ENCODE data around the gene CACNA2D1.
"Not testable (repeated sequence)": the region's sequence is repeated elsewhere in the genome, so short reads cannot be mapped to it uniquely, and the experiment has no call there.

The CACNA2D1 gene

GRCh38 chr7:82434275-82435022 is 9.1 kb downstream of the CACNA2D1 start:
- no peak for DNase-seq (ENCODE audit: low read depth)

- DNase-seq (ENCODE audit: low read depth) = no peak
Measured at GRCh38 chr7:82433507-82433906, 10.1 kb downstream of the CACNA2D1 start.

- not testable (repeated sequence) for DNase-seq (ENCODE audit: low read depth)
Measured at GRCh38 chr7:82432743-82433142, 10.8 kb downstream of the CACNA2D1 start.

GRCh38 chr7:82430500-82431465 is 12.8 kb downstream of the CACNA2D1 start:
- no peak for DNase-seq (ENCODE audit: low read depth)

GRCh38 chr7:82429408-82429807 is 14.2 kb downstream of the CACNA2D1 start:
- DNase-seq (ENCODE audit: low read depth) = no peak

- DNase-seq (ENCODE audit: low read depth) = no peak
Measured at GRCh38 chr7:82428186-82428961, 15.2 kb downstream of the CACNA2D1 start.

GRCh38 chr7:82423446-82423845 is 20.1 kb downstream of the CACNA2D1 start:
- DNase-seq (ENCODE audit: low read depth) = no peak

- DNase-seq (ENCODE audit: low read depth) = no peak
Measured at GRCh38 chr7:82419200-82419599, 24.4 kb downstream of the CACNA2D1 start.

GRCh38 chr7:82417898-82418297 is 25.7 kb downstream of the CACNA2D1 start:
- no peak for DNase-seq (ENCODE audit: low read depth)

- DNase-seq (ENCODE audit: low read depth) = no peak
Measured at GRCh38 chr7:82416402-82416801, 27.2 kb downstream of the CACNA2D1 start.

GRCh38 chr7:82414389-82414788 is 29.2 kb downstream of the CACNA2D1 start:
- no peak for DNase-seq (ENCODE audit: low read depth)

- no peak for DNase-seq (ENCODE audit: low read depth)
Measured at GRCh38 chr7:82413237-82413636, 30.3 kb downstream of the CACNA2D1 start.

- DNase-seq (ENCODE audit: low read depth) = no peak
Measured at GRCh38 chr7:82411732-82412131, 31.8 kb downstream of the CACNA2D1 start.

- DNase-seq (ENCODE audit: low read depth) = no peak
Measured at GRCh38 chr7:82410461-82410860, 33.1 kb downstream of the CACNA2D1 start.

GRCh38 chr7:82406937-82407336 is 36.6 kb downstream of the CACNA2D1 start:
- DNase-seq (ENCODE audit: low read depth) = no peak

- no peak for DNase-seq (ENCODE audit: low read depth)
Measured at GRCh38 chr7:82405301-82405700, 38.3 kb downstream of the CACNA2D1 start.

GRCh38 chr7:82404652-82405051 is 38.9 kb downstream of the CACNA2D1 start:
- DNase-seq (ENCODE audit: low read depth) = no peak

- DNase-seq (ENCODE audit: low read depth) = no peak
Measured at GRCh38 chr7:82404094-82404493, 39.5 kb downstream of the CACNA2D1 start.

- DNase-seq (ENCODE audit: low read depth) = no peak
Measured at GRCh38 chr7:82397879-82398524, 45.6 kb downstream of the CACNA2D1 start.

- no peak for DNase-seq (ENCODE audit: low read depth)
Measured at GRCh38 chr7:82396343-82396742, 47.2 kb downstream of the CACNA2D1 start.

- DNase-seq (ENCODE audit: low read depth) = no peak
Measured at GRCh38 chr7:82395147-82395546, 48.4 kb downstream of the CACNA2D1 start.

- DNase-seq (ENCODE audit: low read depth) = no peak
Measured at GRCh38 chr7:82393840-82394220, 49.7 kb downstream of the CACNA2D1 start.
